Common myeloid progenitor, CD34-positive (primary cell): Measurements from ENCODE around the gene ZBTB2.

Experiments used
- CTCF ChIA-PET: fragments of 350-600 bp; sonication (Branson Sonifier 250); formaldehyde crosslinking; loops from one replicate; lab custom pipeline; 2021; ENCODE audit warnings: antibody characterized with exemption; lab: Charles Lee
- POLR2A ChIA-PET: fragments of 350-600 bp; sonication (Branson Sonifier 250); formaldehyde crosslinking; loops from one replicate; lab custom pipeline; 2021; ENCODE audit warnings: antibody characterized with exemption; lab: Charles Lee
- DNase-seq, 3 donors: peaks; one replicate each; pipeline versions ENCODE4 v3.0.0 to v3.0.0-alpha.2; 2013
- H3K27ac ChIP-seq, 2 experiments: 1 replicate in 1 of 2; 2 replicates in 1 of 2; pipeline ENCODE4 v1.7.0; 2013; ENCODE audit warnings: inconsistent platforms in 2 of 2, low read length in 2 of 2, mild to moderate bottlenecking in 2 of 2, low read depth in 1 of 2, moderate library complexity in 1 of 2; ENCODE audit not compliant: severe bottlenecking in 2 of 2, insufficient read depth in 1 of 2, poor library complexity in 1 of 2
- H3K27me3 ChIP-seq, 5 experiments: replicated peaks in 2 of 5; 1 replicate in 3 of 5; 2 replicates in 2 of 5; pipeline versions ENCODE4 v1.6.1 to v1.7.0; 2013; ENCODE audit warnings: low read length in 4 of 5, mild to moderate bottlenecking in 2 of 5, moderate library complexity in 2 of 5, inconsistent platforms in 1 of 5; ENCODE audit not compliant: insufficient read depth in 5 of 5, control insufficient read depth in 4 of 5
- H3K36me3 ChIP-seq, 4 experiments: 1 replicate in 2 of 4; 2 replicates in 2 of 4; pipeline versions ENCODE4 v1.6.1 to v1.7.0; 2013; ENCODE audit warnings: low read length in 3 of 4, control low read depth in 1 of 4, mild to moderate bottlenecking in 1 of 4; ENCODE audit not compliant: control insufficient read depth in 4 of 4, insufficient read depth in 4 of 4
- H3K4me1 ChIP-seq, 4 experiments: 1 replicate in 3 of 4; 2 replicates in 1 of 4; pipeline versions ENCODE4 v1.6.1 to v1.7.1; 2013; ENCODE audit warnings: low read length in 3 of 4, mild to moderate bottlenecking in 3 of 4, control low read depth in 1 of 4, inconsistent platforms in 1 of 4, moderate library complexity in 1 of 4; ENCODE audit not compliant: control insufficient read depth in 4 of 4, insufficient read depth in 4 of 4; ENCODE audit errors: control extremely low read depth in 1 of 4
- H3K4me3 ChIP-seq, 7 experiments: 1 replicate in 4 of 7; 2 replicates in 3 of 7; pipeline versions ENCODE4 v1.5.1 to v1.7.0; 2013; ENCODE audit warnings: mild to moderate bottlenecking in 7 of 7, low read length in 6 of 7, moderate library complexity in 6 of 7, inconsistent platforms in 2 of 7, low read depth in 2 of 7, control low read depth in 1 of 7; ENCODE audit not compliant: insufficient read depth in 4 of 7, control insufficient read depth in 1 of 7; ENCODE audit errors: extremely low read depth in 1 of 7
- H3K9me3 ChIP-seq, 5 experiments: 1 replicate in 4 of 5; 2 replicates in 1 of 5; pipeline versions ENCODE4 v1.6.1 to v1.7.1; 2013; ENCODE audit warnings: low read length in 4 of 5, mild to moderate bottlenecking in 2 of 5, inconsistent platforms in 1 of 5, low read depth in 1 of 5, moderate library complexity in 1 of 5; ENCODE audit not compliant: control insufficient read depth in 4 of 5, insufficient read depth in 2 of 5; ENCODE audit errors: control extremely low read depth in 1 of 5
- WGBS: methylation state at CpG from one replicate; pipeline ENCODE4 v1.1.5; 2013; ENCODE audit not compliant: insufficient coverage; 5-methylcytosine and 5-hydroxymethylcytosine counted together

Gene ZBTB2

GRCh38 chr6:151325075-151326050, 66.0 kb downstream of the ZBTB2 start:
- peak in 2 of 3 donors; percentile 47 to 54 for DNase-seq
- under 1% methylated on average over 34 of the region's 46 CpGs for WGBS
- H3K4me3 ChIP-seq: peak overlapping the region in 6 of 7 experiments; percentile 23 to 65 (median 52)
- POLR2A ChIA-PET: no interaction called here
- no peaks in the 10 kb centered on the region for H3K36me3 ChIP-seq
- H3K9me3 ChIP-seq: peaks cover 0 to 2% (median 0%) of the 10 kb centered on the region in 5 experiments
- CTCF ChIA-PET: interaction anchor here (0.7 to 18.8 kb wide), 34 partner anchors 8 to 929 kb away, joined by 3 to 260 read pairs (median 4); partner anchors contain the start of gene MTHFD1L
- H3K4me1 ChIP-seq: peaks cover 0 to 15% (median 7%) of the 10 kb centered on the region in 4 experiments
- no peak overlapping the region for H3K27ac ChIP-seq
- H3K27me3 ChIP-seq: peaks cover 4 to 34% (median 13%) of the 10 kb centered on the region in 5 experiments

- CTCF ChIA-PET: interaction anchor here (0.6 to 18.8 kb wide), 40 partner anchors 9 to 928 kb away, joined by 3 to 260 read pairs (median 4); partner anchors contain the start of gene MTHFD1L
- H3K36me3 ChIP-seq: no peaks in the 10 kb centered on the region
- H3K4me1 ChIP-seq: peaks cover 0 to 15% (median 7%) of the 10 kb centered on the region in 4 experiments
- POLR2A ChIA-PET: interaction anchor here (0.7 kb wide), 1 partner anchor 327 kb away, joined by 3 read pairs; no protein-coding TSS in a partner anchor
- WGBS: 40% methylated on average over 2 of the region's 6 CpGs
- no peak overlapping the region for H3K27ac ChIP-seq
- H3K9me3 ChIP-seq: peaks cover 0 to 2% (median 0%) of the 10 kb centered on the region in 5 experiments
- DNase-seq: no peak
- H3K27me3 ChIP-seq: peaks cover 4 to 34% (median 13%) of the 10 kb centered on the region in 5 experiments
- H3K4me3 ChIP-seq: peak overlapping the region in 1 of 7 experiments; percentile 42
These were observed 66.9 kb downstream of the ZBTB2 start for GRCh38 chr6:151324488-151324825.

GRCh38 chr6:151323791-151324487, 67.4 kb downstream of the ZBTB2 start:
- Histone ChIP-seq H3K4me3 (peak overlapping the region in 1 of 7 experiments; percentile 42), H3K36me3 (no peaks in the 10 kb centered on the region), H3K4me1 (peaks cover 0 to 15% (median 7%) of the 10 kb centered on the region in 4 experiments), H3K9me3 (peaks cover 0 to 2% (median 0%) of the 10 kb centered on the region in 5 experiments), H3K27me3 (peaks cover 4 to 34% (median 13%) of the 10 kb centered on the region in 5 experiments), H3K27ac (no peak overlapping the region)
- DNase-seq: peak; percentile 47 to 71 (median 68)
- CTCF ChIA-PET: interaction anchor here (0.6 to 18.8 kb wide), 43 partner anchors 8 to 928 kb away, joined by 3 to 260 read pairs (median 4); partner anchors contain the start of gene MTHFD1L
- POLR2A ChIA-PET: interaction anchor here (0.7 kb wide), 1 partner anchor 327 kb away, joined by 3 read pairs; no protein-coding TSS in a partner anchor
- WGBS: 17% methylated on average over 11 of the region's 12 CpGs

GRCh38 chr6:151322570-151322969, 68.8 kb downstream of the ZBTB2 start:
- WGBS: 97% methylated on average over 4 of the region's 9 CpGs
- H3K27me3 ChIP-seq: peaks cover 4 to 31% (median 16%) of the 10 kb centered on the region in 5 experiments
- H3K9me3 ChIP-seq: peaks cover 0 to 2% (median 0%) of the 10 kb centered on the region in 5 experiments
- POLR2A ChIA-PET: no interaction called here
- H3K27ac ChIP-seq: no peak overlapping the region
- H3K4me3 ChIP-seq: no peak overlapping the region
- DNase-seq: no peak
- CTCF ChIA-PET: interaction anchor here (0.9 to 18.8 kb wide), 11 partner anchors 9 to 928 kb away, joined by 3 to 260 read pairs (median 5); no protein-coding TSS in a partner anchor
- no peaks in the 10 kb centered on the region for H3K36me3 ChIP-seq
- H3K4me1 ChIP-seq: peaks cover 0 to 15% (median 7%) of the 10 kb centered on the region in 4 experiments

GRCh38 chr6:151321438-151321837, 69.9 kb downstream of the ZBTB2 start:
- WGBS: 100% methylated on average over 1 of the region's 1 CpG
- ChIA-PET CTCF (interaction anchor here (1.0 to 18.8 kb wide), 5 partner anchors 10 to 429 kb away, joined by 3 to 260 read pairs (median 6); no protein-coding TSS in a partner anchor), POLR2A (no interaction called here)
- no peak overlapping the region for H3K27ac ChIP-seq
- H3K36me3 ChIP-seq: no peaks in the 10 kb centered on the region
- H3K9me3 ChIP-seq: peaks cover 0 to 6% (median under 1%) of the 10 kb centered on the region in 5 experiments
- peaks cover 0 to 15% (median 7%) of the 10 kb centered on the region in 4 experiments for H3K4me1 ChIP-seq
- H3K27me3 ChIP-seq: peaks cover 4 to 22% (median 15%) of the 10 kb centered on the region in 5 experiments
- no peak overlapping the region for H3K4me3 ChIP-seq
- DNase-seq: no peak

GRCh38 chr6:151320140-151320539, 71.2 kb downstream of the ZBTB2 start:
- WGBS: 100% methylated on average over 5 of the region's 7 CpGs
- POLR2A ChIA-PET: no interaction called here
- Histone ChIP-seq H3K27ac (no peak overlapping the region), H3K9me3 (peaks cover 0 to 14% (median 8%) of the 10 kb centered on the region in 5 experiments), H3K4me3 (no peak overlapping the region), H3K36me3 (no peaks in the 10 kb centered on the region), H3K27me3 (peaks cover 4 to 9% (median 9%) of the 10 kb centered on the region in 5 experiments), H3K4me1 (peaks cover 0 to 7% (median 1%) of the 10 kb centered on the region in 4 experiments)
- no peak for DNase-seq
- CTCF ChIA-PET: interaction anchor here (1.3 to 18.8 kb wide), 3 partner anchors 11 to 428 kb away, joined by 4 to 260 read pairs (median 11); no protein-coding TSS in a partner anchor
